Measurements from ENCODE around the gene POU2F1.

DNA sequence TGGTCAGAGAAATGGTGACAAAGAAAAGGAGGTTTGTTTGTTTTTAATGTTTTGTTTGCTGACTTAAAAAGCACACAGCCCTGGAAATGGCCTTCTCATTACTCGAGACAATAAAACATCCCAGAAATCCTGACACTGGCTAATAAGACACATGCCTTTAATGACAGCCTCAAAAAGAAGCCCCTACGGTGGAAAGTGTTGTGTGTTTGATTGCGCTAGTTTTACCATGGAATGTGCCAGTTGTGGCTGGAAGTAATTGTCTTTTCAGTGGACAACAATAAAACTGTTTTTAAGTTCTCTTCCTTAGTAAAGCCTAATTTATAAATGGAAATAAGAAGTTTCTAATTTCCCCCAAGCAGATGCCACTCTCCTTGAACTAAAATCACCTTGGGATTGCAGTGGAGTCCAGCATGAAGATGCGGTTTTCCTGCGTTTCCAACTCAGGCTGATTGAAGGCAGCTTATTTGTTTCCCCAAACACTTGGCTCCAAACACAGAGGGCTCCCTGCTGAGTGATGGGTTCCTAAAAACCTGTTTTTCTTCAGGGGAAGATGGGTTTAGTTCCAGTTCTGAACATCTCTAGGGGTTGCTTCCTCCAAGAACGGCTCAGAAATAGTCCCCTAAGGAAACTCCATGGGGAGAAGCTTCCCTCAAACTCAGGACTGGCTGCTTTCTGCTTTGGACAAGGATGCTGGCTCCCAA is 243.3 kb downstream of the POU2F1 start:
- TF ChIP-seq, protein P1, sequence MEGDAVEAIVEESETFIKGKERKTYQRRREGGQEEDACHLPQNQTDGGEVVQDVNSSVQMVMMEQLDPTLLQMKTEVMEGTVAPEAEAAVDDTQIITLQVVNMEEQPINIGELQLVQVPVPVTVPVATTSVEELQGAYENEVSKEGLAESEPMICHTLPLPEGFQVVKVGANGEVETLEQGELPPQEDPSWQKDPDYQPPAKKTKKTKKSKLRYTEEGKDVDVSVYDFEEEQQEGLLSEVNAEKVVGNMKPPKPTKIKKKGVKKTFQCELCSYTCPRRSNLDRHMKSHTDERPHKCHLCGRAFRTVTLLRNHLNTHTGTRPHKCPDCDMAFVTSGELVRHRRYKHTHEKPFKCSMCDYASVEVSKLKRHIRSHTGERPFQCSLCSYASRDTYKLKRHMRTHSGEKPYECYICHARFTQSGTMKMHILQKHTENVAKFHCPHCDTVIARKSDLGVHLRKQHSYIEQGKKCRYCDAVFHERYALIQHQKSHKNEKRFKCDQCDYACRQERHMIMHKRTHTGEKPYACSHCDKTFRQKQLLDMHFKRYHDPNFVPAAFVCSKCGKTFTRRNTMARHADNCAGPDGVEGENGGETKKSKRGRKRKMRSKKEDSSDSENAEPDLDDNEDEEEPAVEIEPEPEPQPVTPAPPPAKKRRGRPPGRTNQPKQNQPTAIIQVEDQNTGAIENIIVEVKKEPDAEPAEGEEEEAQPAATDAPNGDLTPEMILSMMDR (IDR thresholded peaks at IDR 0.05) = no peak
- TF ChIP-seq POLR2A (IDR thresholded peaks at IDR 0.05) = no peak

Data from adrenal gland (tissue), 5 donors.